ACC112 (cell line): Measurements from ENCODE around the gene APH1A.
A peak's percentile ranks its signal among the peaks of the same experiment; 100 is the strongest.
"Not testable (repeated sequence)": the region's sequence is repeated elsewhere in the genome, so short reads cannot be mapped to it uniquely, and the experiment has no call there.

Experiments
- H2AFZ ChIP-seq: fragments of 200-600 bp; sonication (generic); one replicate; pipeline ENCODE4 v1.6.0; 2017; ENCODE audit warnings: antibody characterized with exemption, low read length; ENCODE audit not compliant: unreplicated experiment
- H3K27ac ChIP-seq: fragments of 200-600 bp; sonication (generic); 2 replicates; pipeline ENCODE4 v1.5.1; 2014; ENCODE audit warnings: low read depth, mild to moderate bottlenecking, antibody characterized with exemption, low read length, moderate library complexity
- H3K27me3 ChIP-seq: fragments of 200-600 bp; sonication (generic); 2 replicates; pipeline ENCODE4 v1.6.1; 2014; ENCODE audit warnings: mild to moderate bottlenecking, antibody characterized with exemption, low read length, moderate library complexity, mixed read lengths; ENCODE audit not compliant: insufficient read depth
- H3K36me3 ChIP-seq: fragments of 200-600 bp; sonication (generic); 2 replicates; pipeline ENCODE4 v1.6.1; 2016; ENCODE audit warnings: mild to moderate bottlenecking, antibody characterized with exemption, low read length, moderate library complexity, mixed read lengths; ENCODE audit not compliant: insufficient read depth
- H3K4me1 ChIP-seq: fragments of 200-600 bp; sonication (generic); one replicate; pipeline ENCODE4 v1.6.1; 2016; ENCODE audit warnings: low read length, mixed read lengths; ENCODE audit not compliant: insufficient read depth, unreplicated experiment, control insufficient read depth
- H3K4me3 ChIP-seq: fragments of 200-600 bp; sonication (generic); 2 replicates; pipeline ENCODE4 v1.5.1; 2014; ENCODE audit warnings: mild to moderate bottlenecking, low read depth, low read length
- H3K79me2 ChIP-seq: fragments of 200-600 bp; sonication (generic); one replicate; pipeline ENCODE4 v1.6.0; 2016; ENCODE audit warnings: low read length; ENCODE audit not compliant: control insufficient read depth, unreplicated experiment, insufficient read depth

Gene APH1A

GRCh38 chr1:150256198-150256553 lies 12.6 kb downstream of the APH1A start:
- Histone ChIP-seq H3K79me2 (no peaks in the 10 kb centered on the region), H3K36me3 (no peaks in the 10 kb centered on the region), H3K27ac (no peak overlapping the region), H3K27me3 (peaks cover 7% of the 10 kb centered on the region; the same call in 1 of the 2 replicates), H2AFZ (peak overlapping the region; percentile 17), H3K4me1 (peaks cover 8% of the 10 kb centered on the region), H3K4me3 (peak overlapping the region; percentile 8; the same call in 1 of the 2 replicates)

- Histone ChIP-seq H3K36me3 (no peaks in the 10 kb centered on the region), H2AFZ (no peak overlapping the region), H3K4me1 (no peaks in the 10 kb centered on the region)
Measured at GRCh38 chr1:150249936-150250335, 18.9 kb downstream of the APH1A start.

GRCh38 chr1:150243003-150243402 lies 25.8 kb downstream of the APH1A start:
- Histone ChIP-seq H3K27me3 (no peaks in the 10 kb centered on the region), H2AFZ (no peak overlapping the region), H3K79me2 (no peaks in the 10 kb centered on the region), H3K4me1 (no peaks in the 10 kb centered on the region), H3K4me3 (no peak overlapping the region), H3K27ac (no peak overlapping the region), H3K36me3 (no peaks in the 10 kb centered on the region)

More at GRCh38 chr1:150249936-150250335, 18.9 kb downstream of the APH1A start:
- Histone ChIP-seq H3K79me2 (no peaks in the 10 kb centered on the region), H3K4me3 (no peak overlapping the region), H3K27me3 (no peaks in the 10 kb centered on the region), H3K27ac (no peak overlapping the region)

- Histone ChIP-seq H3K4me3 (no peak overlapping the region), H3K27ac (no peak overlapping the region), H3K4me1 (peaks cover 8% of the 10 kb centered on the region), H3K36me3 (no peaks in the 10 kb centered on the region), H3K27me3 (no peaks in the 10 kb centered on the region), H2AFZ (no peak overlapping the region), H3K79me2 (peaks cover 32% of the 10 kb centered on the region)
Measured at GRCh38 chr1:150237746-150238145, 31.1 kb downstream of the APH1A start.

- peak overlapping the region; percentile 76; the same call in 1 of the 2 replicates for H3K27ac ChIP-seq
- H3K36me3 ChIP-seq, H3K4me1 ChIP-seq, H3K27me3 ChIP-seq: not testable (repeated sequence)
- peaks cover 34% of the 10 kb centered on the region for H3K79me2 ChIP-seq
- peak overlapping the region; percentile 57 for H2AFZ ChIP-seq
- H3K4me3 ChIP-seq = peak overlapping the region; percentile 93; the same call in 1 of the 2 replicates
Measured at GRCh38 chr1:150237176-150237575, 31.6 kb downstream of the APH1A start.

- no peaks in the 10 kb centered on the region for H3K27me3 ChIP-seq
Measured at GRCh38 chr1:150236614-150237100, 32.2 kb downstream of the APH1A start.

GRCh38 chr1:150235852-150236613 lies 32.8 kb downstream of the APH1A start, which contains the start of gene ANP32E:
ANP32E (minus strand) TSS chr1:150236112; CDS start chr1:150235786, 326 bp downstream.
- peaks cover 8% of the 10 kb centered on the region for H3K4me1 ChIP-seq
- H3K4me3 ChIP-seq = peak within 1 kb of the TSS; percentile 93
- no peaks in the 10 kb centered on the region for H3K36me3 ChIP-seq
- peak within 1 kb of the TSS; percentile 86 for H3K27ac ChIP-seq
- H3K79me2 ChIP-seq = peaks cover 42% of the 10 kb centered on the region
- H3K27me3 ChIP-seq = no peaks in the 10 kb centered on the region
- peak within 1 kb of the TSS; percentile 82 for H2AFZ ChIP-seq

More at GRCh38 chr1:150236614-150237100, 32.2 kb downstream of the APH1A start:
- peaks cover 37% of the 10 kb centered on the region for H3K79me2 ChIP-seq
- H3K27ac ChIP-seq = peak overlapping the region; percentile 76
- peak overlapping the region; percentile 93 for H3K4me3 ChIP-seq
- peak overlapping the region; percentile 57 for H2AFZ ChIP-seq
- H3K4me1 ChIP-seq = peaks cover 8% of the 10 kb centered on the region
- H3K36me3 ChIP-seq = no peaks in the 10 kb centered on the region

- Histone ChIP-seq H3K36me3 (no peaks in the 10 kb centered on the region), H2AFZ (peak overlapping the region; percentile 82), H3K27me3 (no peaks in the 10 kb centered on the region), H3K27ac (peak overlapping the region; percentile 86), H3K4me1 (peaks cover 8% of the 10 kb centered on the region), H3K4me3 (peak overlapping the region; percentile 93), H3K79me2 (peaks cover 45% of the 10 kb centered on the region)
Measured at GRCh38 chr1:150235294-150235851, 33.4 kb downstream of the APH1A start.

GRCh38 chr1:150234566-150235293 lies 34.1 kb downstream of the APH1A start:
- Histone ChIP-seq H3K27me3 (no peaks in the 10 kb centered on the region), H3K36me3 (0 out of 2 replicates have a peak, but pooled peaks cover 4% of the 10 kb centered on the region), H3K4me1 (peaks cover 8% of the 10 kb centered on the region), H3K4me3 (peak overlapping the region; percentile 93), H2AFZ (peak overlapping the region; percentile 82), H3K27ac (peak overlapping the region; percentile 86), H3K79me2 (peaks cover 45% of the 10 kb centered on the region)

- H3K27ac ChIP-seq = peak overlapping the region; percentile 86
- peak overlapping the region; percentile 93 for H3K4me3 ChIP-seq
- peak overlapping the region; percentile 82 for H2AFZ ChIP-seq
- peaks cover 45% of the 10 kb centered on the region for H3K79me2 ChIP-seq
- 0 out of 2 replicates have a peak, but pooled peaks cover 4% of the 10 kb centered on the region for H3K36me3 ChIP-seq
- no peaks in the 10 kb centered on the region for H3K27me3 ChIP-seq
- H3K4me1 ChIP-seq = peaks cover 8% of the 10 kb centered on the region
Measured at GRCh38 chr1:150234309-150234565, 34.6 kb downstream of the APH1A start.
